Pancreas (tissue), 10 donors: ENCODE results near the gene GGPS1. TPM values are rescaled to one million over a fixed set of nuclear protein-coding genes. Genes with fewer than 3 reads are reported as not detected.

Source experiments
- ATAC-seq, 4 donors: fragments of 200-7000 bp; cut with Tn5 transposase; one replicate each; pipeline versions ENCODE4 v1.8.0 to v1.9.1; 2020; ENCODE audit warnings: mild to moderate bottlenecking in 4 of 4, moderate library complexity in 4 of 4
- DNase-seq, 6 donors: peaks; one replicate each; pipeline ENCODE4 v3.0.0-alpha.2; 2020
- FAIRE-seq: peaks from 2 replicates; lab custom pipeline; 2012; peaks lifted over from hg19 to GRCh38; lab: Jason Lieb, UNC
- H3K27ac ChIP-seq, 4 donors: fragments of 200-600 bp; sonication (generic); 1 replicate in 3 of 4; 2 replicates in 1 of 4; pipeline versions ENCODE4 v1.5.0 to v1.8.0; 2020
- H3K27me3 ChIP-seq, 4 donors: fragments of 200-600 bp; one replicate each; pipeline ENCODE4 v1.8.0; 2021
- H3K36me3 ChIP-seq, 3 donors: fragments of 200-600 bp; sonication (generic) in 1 of 3; one replicate each; pipeline versions ENCODE4 v1.5.0 to v1.8.0; 2020 to 2021
- H3K4me1 ChIP-seq, 3 donors: fragments of 200-600 bp; one replicate each; pipeline ENCODE4 v1.8.0; 2021
- H3K4me3 ChIP-seq, 4 donors: fragments of 200-600 bp; sonication (generic) in 2 of 4; one replicate each; pipeline versions ENCODE4 v1.5.0 to v1.8.0; 2020 to 2021
- H3K9me3 ChIP-seq, 4 donors: fragments of 200-600 bp; one replicate each; pipeline ENCODE4 v1.8.0; 2021
- CTCF ChIP-seq, 4 donors: fragments of 200-600 bp; sonication (generic) in 3 of 4; IDR thresholded peaks; one replicate each; pipeline versions ENCODE4 v1.5.0 to v1.8.0; 2021; ENCODE audit warnings: antibody characterized with exemption in 4 of 4
- WGBS, 2 donors: extraction: QIAGEN DNeasy Blood & Tissue Kit; methylation state at CpG; one replicate each; pipeline ENCODE4 v1.1.7; 2013; 5-methylcytosine and 5-hydroxymethylcytosine counted together
- intact Hi-C, 3 donors: fragments of 100-400 bp; cut with DNase I; formaldehyde crosslinking; loops; one replicate each; pipeline versions ENCODE4 v1.11.1 to v1.14.2; 2022
- polyA plus RNA-seq, 2 donors: library from polyadenylated mRNA; stranded (reverse); fragments of 200-250 nt; gene quantifications; one replicate each; pipeline ENCODE4 v1.2.3, GENCODE V29; 2013
- total RNA-seq, 6 donors: library from RNA; stranded (reverse); fragmentation: NEBNext Ultra II Directional in 4 of 6; extraction: Animal tissue kit (Norgen Biotek cat#: 25700) in 4 of 6; gene quantifications; one replicate each; pipeline versions ENCODE4 v1.2.1 to v1.2.4, GENCODE V29; 2021 to 2023
- donor health status: healthy with polysubstance abuse.
- donor health status: DM: no; HTN: no; CAD: no; lungs with moderate emphysema.
- donor health status: DM: no; HTN: no; CAD: no.
- donor health status: control.
- donor health status: control.
- donor health status: Bipolar disorder and iron deficiency.
- donor health status: DM: yes; HTN: yes; CAD: no.
- donor health status: DM: no; HTN: no; CAD: no.
- donor health status: DM: no; HTN: no; CAD: no.
- donor health status: DM: yes; HTN: yes; CAD: no.

The GGPS1 gene
- total and polyA plus RNA-seq, 8 donors, result 8.9 to 16.7 (median 12.5) TPM

- Histone ChIP-seq H3K27me3 (no peaks in the 10 kb centered on the region), H3K9me3 (no peaks in the 10 kb centered on the region), H3K36me3 (peaks cover 0 to 14% (median 0%) of the 10 kb centered on the region in 3 donors), H3K4me1 (no peaks in the 10 kb centered on the region), H3K27ac (no peak overlapping the region), H3K4me3 (no peak overlapping the region)
- FAIRE-seq (no peak), DNase-seq (no peak), ATAC-seq (no peak)
- intact Hi-C loops, result no loop called here
- 92% methylated on average over 3 of the region's 3 CpGs for WGBS, 2 donors
- no peak for TF ChIP-seq CTCF (IDR thresholded peaks at IDR 0.05)
Observed at GRCh38 chr1:235342471-235342870, 14.1 kb downstream of the GGPS1 start.

- H3K9me3 ChIP-seq, result no peaks in the 10 kb centered on the region
- 96 to 97% methylated on average over 5 of the region's 5 CpGs for WGBS, 2 donors
- no peak overlapping the region for H3K4me3 ChIP-seq
- peaks cover 0 to 14% (median 0%) of the 10 kb centered on the region in 3 donors for H3K36me3 ChIP-seq
- FAIRE-seq (no peak), ATAC-seq (no peak), DNase-seq (no peak)
- TF ChIP-seq CTCF (IDR thresholded peaks at IDR 0.05), result no peak
- H3K27ac ChIP-seq, result no peak overlapping the region
- intact Hi-C loops, result no loop called here
- H3K4me1 ChIP-seq, result no peaks in the 10 kb centered on the region
- H3K27me3 ChIP-seq, result no peaks in the 10 kb centered on the region
Observed at GRCh38 chr1:235343726-235344125, 15.4 kb downstream of the GGPS1 start.

- DNase-seq (no peak), ATAC-seq (no peak), FAIRE-seq (no peak)
- Histone ChIP-seq H3K9me3 (no peaks in the 10 kb centered on the region), H3K27ac (no peak overlapping the region), H3K4me3 (no peak overlapping the region), H3K27me3 (no peaks in the 10 kb centered on the region), H3K4me1 (no peaks in the 10 kb centered on the region), H3K36me3 (no peaks in the 10 kb centered on the region)
- WGBS, 2 donors, result 82 to 88% methylated on average over 3 of the region's 3 CpGs
- no peak for TF ChIP-seq CTCF (IDR thresholded peaks at IDR 0.05)
- intact Hi-C loops, result no loop called here
Observed at GRCh38 chr1:235351441-235351840, 23.1 kb downstream of the GGPS1 start.

- H3K9me3 ChIP-seq, result no peaks in the 10 kb centered on the region
- DNase-seq (no peak), ATAC-seq (no peak), FAIRE-seq (no peak)
- H3K4me1 ChIP-seq, result no peaks in the 10 kb centered on the region
- no peak overlapping the region for H3K27ac ChIP-seq
- no peak for TF ChIP-seq CTCF (IDR thresholded peaks at IDR 0.05)
- no peaks in the 10 kb centered on the region for H3K27me3 ChIP-seq
- no peaks in the 10 kb centered on the region for H3K36me3 ChIP-seq
- intact Hi-C loops, result no loop called here
- no peak overlapping the region for H3K4me3 ChIP-seq
- 56 to 59% methylated on average over 3 of the region's 3 CpGs for WGBS, 2 donors
Observed at GRCh38 chr1:235351898-235352297, 23.5 kb downstream of the GGPS1 start.

- Histone ChIP-seq H3K4me1 (no peaks in the 10 kb centered on the region), H3K9me3 (no peaks in the 10 kb centered on the region), H3K36me3 (no peaks in the 10 kb centered on the region), H3K4me3 (no peak overlapping the region), H3K27me3 (no peaks in the 10 kb centered on the region), H3K27ac (no peak overlapping the region)
- ATAC-seq, result no peak
- 69 to 72% methylated on average over 11 of the region's 11 CpGs for WGBS, 2 donors
- FAIRE-seq, result no peak
- no peak for TF ChIP-seq CTCF (IDR thresholded peaks at IDR 0.05)
- DNase-seq, result no peak
- intact Hi-C loops, result no loop called here
Observed at GRCh38 chr1:235357485-235358373, 29.4 kb downstream of the GGPS1 start.
